Mesodermal cell (in vitro differentiated cells): ENCODE results near the gene FER.

Experiments used
- H3K27ac ChIP-seq: 2 replicates; pipeline ENCODE4 v1.7.0; 2013; ENCODE audit warnings: mild to moderate bottlenecking, low read depth, low read length, moderate library complexity; ENCODE audit not compliant: severe bottlenecking
- H3K36me3 ChIP-seq: 2 replicates; pipeline ENCODE4 v1.7.1; 2013; ENCODE audit warnings: mild to moderate bottlenecking, low read length, moderate library complexity; ENCODE audit not compliant: control insufficient read depth, insufficient read depth
- H3K4me1 ChIP-seq: one replicate; pipeline ENCODE4 v1.7.1; 2013; ENCODE audit warnings: mild to moderate bottlenecking, low read length; ENCODE audit not compliant: insufficient read depth, control insufficient read depth, poor library complexity, severe bottlenecking
- H3K4me3 ChIP-seq: 2 replicates; pipeline ENCODE4 v1.7.0; 2013; ENCODE audit warnings: low read length, control low read depth, mild to moderate bottlenecking; ENCODE audit not compliant: insufficient read depth, poor library complexity, severe bottlenecking; ENCODE audit errors: extremely low read depth
- H3K9me3 ChIP-seq: 2 replicates; pipeline ENCODE4 v1.7.1; 2013; ENCODE audit warnings: mild to moderate bottlenecking, low read length, moderate library complexity; ENCODE audit not compliant: control insufficient read depth
- WGBS, 2 experiments: methylation state at CpG; one replicate each; pipeline ENCODE4 v1.1.5; 2013; ENCODE audit warnings: missing lambda C conversion rate in 2 of 2; ENCODE audit not compliant: insufficient coverage in 2 of 2; 5-methylcytosine and 5-hydroxymethylcytosine counted together

Gene FER

DNA sequence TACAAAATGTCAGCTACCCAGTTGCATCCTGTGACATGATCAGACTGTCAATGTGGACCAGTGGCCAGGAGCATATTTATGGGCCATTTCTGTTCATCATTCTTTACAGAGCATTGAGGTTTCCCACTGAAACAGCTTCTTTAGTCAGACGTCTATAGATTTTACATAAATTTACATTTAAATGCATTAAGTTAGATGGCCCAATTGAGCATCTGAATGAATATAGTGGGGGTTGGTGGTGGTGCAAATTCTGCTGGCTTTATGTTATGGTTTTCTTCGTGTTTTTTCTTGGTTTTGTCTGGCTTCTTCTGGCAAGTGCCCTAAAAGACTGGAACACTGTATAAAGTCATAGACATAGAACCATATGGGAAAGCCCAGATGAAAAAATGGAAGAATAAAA lies 448.0 kb downstream of the FER start:
- 40% methylated on average over 1 of the region's 2 CpGs for WGBS, 2 experiments
- no peak overlapping the region for H3K4me3 ChIP-seq
- H3K9me3 ChIP-seq: no peaks in the 10 kb centered on the region
- no peak overlapping the region for H3K27ac ChIP-seq
- H3K36me3 ChIP-seq: no peaks in the 10 kb centered on the region
- peaks cover 2% of the 10 kb centered on the region for H3K4me1 ChIP-seq

- no peak overlapping the region for H3K27ac ChIP-seq
- WGBS, 2 experiments: 100% methylated on average over 1 of the region's 2 CpGs; no CpG with 5 or more reads in 1 of the 2 experiments
- no peak overlapping the region for H3K4me3 ChIP-seq
- no peaks in the 10 kb centered on the region for H3K36me3 ChIP-seq
- H3K9me3 ChIP-seq: no peaks in the 10 kb centered on the region
- H3K4me1 ChIP-seq: peaks cover 1% of the 10 kb centered on the region
These were observed 448.6 kb downstream of the FER start for GRCh38 chr5:109196087-109196822.

DNA sequence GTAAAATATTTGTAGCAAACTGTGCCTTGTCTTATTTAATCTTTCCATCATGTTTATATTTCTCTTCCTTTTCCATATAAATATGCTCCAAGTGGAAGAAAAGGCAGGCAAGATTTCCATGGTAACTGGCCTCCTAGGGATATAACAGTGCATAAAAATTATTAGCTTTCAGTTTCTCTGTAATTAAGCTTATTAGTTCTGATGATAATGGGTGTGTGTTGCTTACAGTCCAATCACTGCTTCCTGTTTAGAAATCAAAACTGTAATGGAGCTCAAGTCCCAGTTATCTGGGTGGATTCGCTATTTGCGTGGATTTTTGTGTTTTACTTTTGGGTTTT lies 449.1 kb downstream of the FER start:
- Histone ChIP-seq H3K27ac (no peak overlapping the region), H3K4me3 (no peak overlapping the region), H3K4me1 (no peaks in the 10 kb centered on the region), H3K36me3 (no peaks in the 10 kb centered on the region), H3K9me3 (no peaks in the 10 kb centered on the region)
- WGBS, 2 experiments: no CpG with 5 or more reads among the region's 2 CpGs

DNA sequence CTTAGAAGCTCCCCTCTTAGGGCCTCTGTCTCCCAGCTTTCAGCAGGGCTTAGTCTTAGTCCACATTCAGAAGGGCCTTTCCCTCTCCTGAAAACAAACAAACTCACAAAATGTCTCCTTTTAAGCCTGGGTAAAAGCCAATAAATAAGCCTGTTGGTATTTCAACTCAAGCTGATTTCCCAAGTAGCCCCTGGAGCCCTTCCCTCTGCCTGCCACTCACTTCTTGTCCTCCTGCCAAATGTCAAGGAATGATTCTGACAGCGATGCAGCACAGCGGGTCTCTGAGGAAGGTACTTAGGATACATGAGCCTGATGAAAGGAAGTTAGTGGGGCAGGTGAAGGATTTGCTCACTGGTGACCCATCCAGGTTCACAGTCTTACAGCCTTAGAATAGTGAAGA lies 451.6 kb downstream of the FER start:
- Histone ChIP-seq H3K36me3 (no peaks in the 10 kb centered on the region), H3K27ac (no peak overlapping the region), H3K4me3 (no peak overlapping the region), H3K4me1 (no peaks in the 10 kb centered on the region), H3K9me3 (no peaks in the 10 kb centered on the region)
- 94 to 100% methylated on average over 1 to 2 of the region's 2 CpGs for WGBS, 2 experiments

- Histone ChIP-seq H3K4me3 (no peak overlapping the region), H3K4me1 (no peaks in the 10 kb centered on the region), H3K36me3 (no peaks in the 10 kb centered on the region), H3K27ac (no peak overlapping the region), H3K9me3 (peaks cover 7% of the 10 kb centered on the region)
- 97 to 100% methylated on average over 3 to 4 of the region's 5 CpGs for WGBS, 2 experiments
These were observed 452.3 kb downstream of the FER start for GRCh38 chr5:109199799-109200620.

GRCh38 chr5:109215040-109215439 lies 467.3 kb downstream of the FER start:
- Histone ChIP-seq H3K4me1 (no peaks in the 10 kb centered on the region), H3K36me3 (no peaks in the 10 kb centered on the region), H3K9me3 (peaks cover 5% of the 10 kb centered on the region), H3K27ac (no peak overlapping the region), H3K4me3 (no peak overlapping the region)
- 86 to 89% methylated on average over 1 to 3 of the region's 3 CpGs for WGBS, 2 experiments

DNA sequence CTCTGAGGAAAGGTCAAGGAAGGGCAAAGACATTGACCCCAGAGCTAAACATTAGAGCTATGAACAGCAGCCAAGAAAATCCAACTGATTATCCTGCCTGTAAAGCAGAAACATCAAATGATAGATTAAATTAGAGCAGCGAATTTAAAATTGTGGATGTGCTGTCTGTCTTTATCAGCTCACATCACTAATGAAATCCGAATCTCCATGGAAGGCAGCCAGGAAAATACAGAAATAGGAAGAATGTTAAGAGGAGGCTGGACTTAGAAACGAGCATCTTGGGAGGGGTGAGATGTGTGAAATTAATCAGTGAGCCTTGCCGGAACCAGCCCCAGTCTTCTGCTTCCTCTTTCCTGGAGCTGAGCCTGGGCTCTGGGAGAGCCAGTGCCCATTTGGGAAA lies 471.1 kb downstream of the FER start:
- WGBS, 2 experiments: 89 to 92% methylated on average over 2 to 3 of the region's 4 CpGs
- H3K36me3 ChIP-seq: no peaks in the 10 kb centered on the region
- no peaks in the 10 kb centered on the region for H3K4me1 ChIP-seq
- peaks cover 5% of the 10 kb centered on the region for H3K9me3 ChIP-seq
- H3K4me3 ChIP-seq: no peak overlapping the region
- H3K27ac ChIP-seq: no peak overlapping the region

- no peak overlapping the region for H3K4me3 ChIP-seq
- no peaks in the 10 kb centered on the region for H3K36me3 ChIP-seq
- WGBS, 2 experiments: 68 to 84% methylated on average over 5 to 9 of the region's 9 CpGs
- H3K9me3 ChIP-seq: peaks cover 5% of the 10 kb centered on the region
- no peaks in the 10 kb centered on the region for H3K4me1 ChIP-seq
- H3K27ac ChIP-seq: no peak overlapping the region
These were observed 475.8 kb downstream of the FER start for GRCh38 chr5:109223531-109223930.

DNA sequence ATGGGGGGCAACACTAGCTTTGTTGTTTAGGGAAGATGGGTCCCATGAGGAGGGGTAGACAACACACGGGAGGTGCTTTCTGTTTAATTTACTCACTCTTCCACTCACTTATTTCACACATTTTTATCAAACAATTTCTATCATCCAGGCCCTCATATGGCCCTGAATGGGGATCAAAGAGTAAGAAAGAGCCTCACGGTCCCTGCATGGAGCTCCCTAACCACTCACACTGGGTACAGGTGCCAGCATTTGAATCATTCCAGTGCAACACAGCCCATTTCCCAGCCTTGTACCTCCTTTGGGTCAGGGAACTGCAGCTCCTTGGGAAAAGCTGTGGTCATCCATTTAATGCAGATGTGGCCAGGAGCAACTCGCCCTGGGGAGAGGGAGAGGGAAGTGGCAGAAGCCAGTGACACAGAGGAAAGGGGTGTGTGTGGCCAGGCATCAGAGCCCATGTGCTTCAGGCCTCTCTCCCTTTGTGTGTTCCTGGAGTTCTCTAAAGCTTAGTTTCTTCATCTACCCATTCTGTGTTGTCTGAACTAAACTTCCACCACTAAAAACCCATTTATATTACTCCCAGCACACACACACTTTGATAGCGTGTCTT lies 476.7 kb downstream of the FER start:
- 82 to 95% methylated on average over 2 to 3 of the region's 4 CpGs for WGBS, 2 experiments
- Histone ChIP-seq H3K4me3 (no peak overlapping the region), H3K4me1 (no peaks in the 10 kb centered on the region), H3K9me3 (peaks cover 2% of the 10 kb centered on the region), H3K36me3 (no peaks in the 10 kb centered on the region), H3K27ac (no peak overlapping the region)

DNA sequence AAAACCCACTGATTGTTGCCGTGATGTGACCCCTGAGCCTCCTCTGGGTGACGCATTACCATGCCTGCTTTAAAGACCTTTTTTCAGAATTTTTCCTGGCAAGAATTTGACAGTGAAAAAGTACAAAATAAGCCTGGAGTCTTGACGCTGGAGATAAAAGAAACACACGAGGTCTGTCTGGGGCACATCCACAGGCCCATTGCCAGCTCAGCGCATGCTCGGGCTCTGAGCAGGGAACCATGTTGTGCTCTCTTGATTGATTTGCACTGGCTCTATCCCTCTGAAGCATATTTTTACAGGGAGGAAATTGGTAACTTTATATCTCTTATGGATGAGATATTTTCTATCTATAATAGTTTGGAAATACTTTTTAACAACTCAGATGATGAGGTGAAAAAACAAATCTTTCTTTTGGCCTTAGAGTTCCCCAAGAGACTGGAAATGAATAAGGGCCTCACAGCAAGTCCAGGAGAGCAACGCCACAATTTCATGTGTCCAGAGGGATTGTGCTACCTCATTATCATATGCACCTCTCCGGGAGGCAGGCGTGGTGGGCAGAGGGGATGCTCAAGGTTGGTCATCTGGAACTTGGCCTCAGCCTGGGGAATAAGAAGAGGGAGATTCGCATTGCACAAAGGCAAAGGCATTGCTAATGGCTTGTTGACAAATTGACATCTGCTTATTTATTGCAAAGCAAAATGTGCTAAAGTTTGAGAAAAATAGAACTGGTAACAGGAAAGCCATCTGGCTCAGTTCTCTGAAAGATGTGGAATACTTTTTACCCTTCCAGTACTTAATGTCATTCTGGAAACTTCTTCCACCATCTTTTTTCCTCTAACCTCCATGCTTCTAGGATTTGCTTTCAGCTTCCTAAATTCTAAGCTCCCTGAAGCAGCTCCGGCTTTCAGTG lies 478.3 kb downstream of the FER start:
- no peaks in the 10 kb centered on the region for H3K36me3 ChIP-seq
- H3K27ac ChIP-seq: no peak overlapping the region
- H3K4me1 ChIP-seq: no peaks in the 10 kb centered on the region
- no peaks in the 10 kb centered on the region for H3K9me3 ChIP-seq
- H3K4me3 ChIP-seq: no peak overlapping the region
- 84 to 89% methylated on average over 9 of the region's 11 CpGs for WGBS, 2 experiments
